ENCODE measurements around the gene CCDC158.

Gene CCDC158

GRCh38 chr4:76366737-76367136 is 54.2 kb downstream of the CCDC158 start:
- Histone ChIP-seq H3F3A (ENCODE audit: insufficient read depth) (no peaks in the 10 kb centered on the region), H4K20me1 (ENCODE audit: low read depth, low read length) (no peaks in the 10 kb centered on the region)

GRCh38 chr4:76365636-76366035 is 55.3 kb downstream of the CCDC158 start:
- Histone ChIP-seq H3K36me3 (ENCODE audit: low read length) (no peaks in the 10 kb centered on the region), H2AFZ (ENCODE audit: low read depth, low read length, severe bottlenecking) (no peak overlapping the region), H3K27me3 (ENCODE audit: low read length) (no peaks in the 10 kb centered on the region)

More at GRCh38 chr4:76366737-76367136, 54.2 kb downstream of the CCDC158 start:
- H3K9me2 ChIP-seq (replicated peaks; ENCODE audit: insufficient read depth, low read length) = no peaks in the 10 kb centered on the region
- no peak for TF ChIP-seq EZH2phosphoT487 (conservative IDR thresholded peaks at IDR 0.05; ENCODE audit: low read length)
- no peak for TF ChIP-seq CTCF (IDR thresholded peaks at IDR 0.05; ENCODE audit: insufficient read depth, low read length, poor library complexity, severe bottlenecking)
- H3K27ac ChIP-seq (ENCODE audit: low read depth, low read length) = no peak overlapping the region
- no peaks in the 10 kb centered on the region for H3K36me3 ChIP-seq (ENCODE audit: low read length)
- H3K79me2 ChIP-seq (ENCODE audit: insufficient read depth, low read length) = no peaks in the 10 kb centered on the region
- no peak overlapping the region for H3K4me3 ChIP-seq (ENCODE audit: insufficient read depth, low read length, poor library complexity, severe bottlenecking)
- H3K27me3 ChIP-seq (ENCODE audit: low read length) = no peaks in the 10 kb centered on the region
- H3K4me2 ChIP-seq (ENCODE audit: low read depth, low read length, poor library complexity, severe bottlenecking) = no peak overlapping the region
- no peak overlapping the region for H2AFZ ChIP-seq (ENCODE audit: low read depth, low read length, severe bottlenecking)
- no peak overlapping the region for H3K9ac ChIP-seq (ENCODE audit: low read length)
- no peaks in the 10 kb centered on the region for H3K9me3 ChIP-seq (ENCODE audit: insufficient read depth, low read length)

GRCh38 chr4:76364763-76365162 is 56.2 kb downstream of the CCDC158 start:
- Histone ChIP-seq H2AFZ (ENCODE audit: low read depth, low read length, severe bottlenecking) (no peak overlapping the region), H3K4me2 (ENCODE audit: low read depth, low read length, poor library complexity, severe bottlenecking) (no peak overlapping the region), H3K27me3 (ENCODE audit: low read length) (no peaks in the 10 kb centered on the region), H3K79me2 (ENCODE audit: insufficient read depth, low read length) (no peaks in the 10 kb centered on the region), H3K4me3 (ENCODE audit: insufficient read depth, low read length, poor library complexity, severe bottlenecking) (no peak overlapping the region), H3F3A (ENCODE audit: insufficient read depth) (no peaks in the 10 kb centered on the region), H3K9me2 (replicated peaks; ENCODE audit: insufficient read depth, low read length) (no peaks in the 10 kb centered on the region), H3K27ac (ENCODE audit: low read depth, low read length) (no peak overlapping the region), H3K36me3 (ENCODE audit: low read length) (no peaks in the 10 kb centered on the region), H4K20me1 (ENCODE audit: low read depth, low read length) (no peaks in the 10 kb centered on the region), H3K9ac (ENCODE audit: low read length) (no peak overlapping the region), H3K9me3 (ENCODE audit: insufficient read depth, low read length) (no peaks in the 10 kb centered on the region)
- TF ChIP-seq CTCF (IDR thresholded peaks at IDR 0.05; ENCODE audit: insufficient read depth, low read length, poor library complexity, severe bottlenecking) (no peak), EZH2phosphoT487 (conservative IDR thresholded peaks at IDR 0.05; ENCODE audit: low read length) (no peak)

More at GRCh38 chr4:76365636-76366035, 55.3 kb downstream of the CCDC158 start:
- TF ChIP-seq EZH2phosphoT487 (conservative IDR thresholded peaks at IDR 0.05; ENCODE audit: low read length) = no peak
- TF ChIP-seq CTCF (IDR thresholded peaks at IDR 0.05; ENCODE audit: insufficient read depth, low read length, poor library complexity, severe bottlenecking) = no peak
- Histone ChIP-seq H3K9me2 (replicated peaks; ENCODE audit: insufficient read depth, low read length) (no peaks in the 10 kb centered on the region), H3F3A (ENCODE audit: insufficient read depth) (no peaks in the 10 kb centered on the region), H3K79me2 (ENCODE audit: insufficient read depth, low read length) (no peaks in the 10 kb centered on the region), H3K4me2 (ENCODE audit: low read depth, low read length, poor library complexity, severe bottlenecking) (no peak overlapping the region), H3K4me3 (ENCODE audit: insufficient read depth, low read length, poor library complexity, severe bottlenecking) (no peak overlapping the region), H3K9me3 (ENCODE audit: insufficient read depth, low read length) (no peaks in the 10 kb centered on the region), H3K27ac (ENCODE audit: low read depth, low read length) (no peak overlapping the region), H3K9ac (ENCODE audit: low read length) (no peak overlapping the region), H4K20me1 (ENCODE audit: low read depth, low read length) (no peaks in the 10 kb centered on the region)
